ENCODE measurements around the gene TOM1L2.
"Not testable (repeated sequence)": the region's sequence is repeated elsewhere in the genome, so short reads cannot be mapped to it uniquely, and the experiment has no call there.

Gene TOM1L2

DNA sequence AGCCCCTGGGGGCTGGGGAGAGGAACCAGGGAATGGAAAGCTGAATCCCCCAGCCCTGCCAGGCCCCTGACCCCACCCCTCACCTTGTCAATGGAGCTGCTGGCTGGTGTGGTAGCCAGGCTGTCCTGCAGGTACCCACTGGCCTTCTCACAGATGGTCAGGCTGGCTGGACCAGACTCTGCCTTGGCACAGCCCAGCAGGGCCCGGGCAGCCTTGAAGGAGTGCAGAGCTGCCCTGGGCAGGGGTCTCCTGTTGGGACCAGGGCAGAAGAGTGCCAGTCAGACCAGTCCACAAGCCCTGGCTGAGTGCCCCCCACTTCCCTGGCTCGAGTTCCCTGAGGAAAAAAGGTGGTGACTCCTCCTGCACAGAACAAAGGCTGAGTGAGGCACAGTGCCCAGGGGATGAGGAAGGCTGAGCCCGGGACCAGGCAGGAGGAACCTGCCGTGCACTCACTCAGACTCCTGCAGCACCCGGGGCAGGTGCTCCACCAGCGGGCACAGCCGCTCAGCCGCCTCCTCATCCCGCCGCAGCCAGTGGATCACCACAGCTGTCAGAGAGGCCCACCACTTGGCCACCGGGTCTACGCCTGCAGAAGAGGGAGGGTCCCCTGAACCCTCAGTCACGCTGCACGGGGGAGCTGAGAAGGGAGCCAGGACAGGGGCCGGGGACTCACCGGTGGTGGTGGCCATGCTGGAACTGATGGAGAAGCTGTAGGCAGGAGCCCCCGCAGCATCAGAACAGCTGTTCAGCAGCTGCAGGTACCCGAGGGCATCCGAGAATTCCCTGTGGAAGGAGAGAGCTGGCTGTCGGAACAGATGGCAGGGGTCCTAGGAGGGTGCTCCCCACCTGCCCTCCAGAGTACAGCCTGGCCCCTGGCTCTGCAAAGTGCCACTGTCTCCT is 157.8 kb downstream of the TOM1L2 start:
- DNase-seq: no peak

DNA sequence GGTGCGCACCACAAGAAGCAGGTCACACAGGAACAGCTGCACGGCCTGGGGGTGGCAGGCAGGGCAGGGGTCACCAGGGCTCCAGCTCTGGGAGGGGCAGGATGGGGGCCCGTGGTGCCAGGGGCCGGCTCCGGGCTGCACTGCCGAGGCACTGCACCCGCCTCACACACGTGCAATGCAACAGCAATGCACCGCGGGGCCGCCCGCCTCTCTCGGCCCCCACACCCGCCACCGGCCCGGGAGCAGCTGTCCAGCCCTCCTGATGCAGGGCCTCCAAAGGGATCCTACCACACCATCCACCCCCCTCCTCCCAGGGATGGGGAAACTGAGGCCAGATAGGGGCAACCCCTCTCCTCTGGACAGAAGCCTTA is 158.5 kb downstream of the TOM1L2 start:
- DNase-seq: no peak

DNA sequence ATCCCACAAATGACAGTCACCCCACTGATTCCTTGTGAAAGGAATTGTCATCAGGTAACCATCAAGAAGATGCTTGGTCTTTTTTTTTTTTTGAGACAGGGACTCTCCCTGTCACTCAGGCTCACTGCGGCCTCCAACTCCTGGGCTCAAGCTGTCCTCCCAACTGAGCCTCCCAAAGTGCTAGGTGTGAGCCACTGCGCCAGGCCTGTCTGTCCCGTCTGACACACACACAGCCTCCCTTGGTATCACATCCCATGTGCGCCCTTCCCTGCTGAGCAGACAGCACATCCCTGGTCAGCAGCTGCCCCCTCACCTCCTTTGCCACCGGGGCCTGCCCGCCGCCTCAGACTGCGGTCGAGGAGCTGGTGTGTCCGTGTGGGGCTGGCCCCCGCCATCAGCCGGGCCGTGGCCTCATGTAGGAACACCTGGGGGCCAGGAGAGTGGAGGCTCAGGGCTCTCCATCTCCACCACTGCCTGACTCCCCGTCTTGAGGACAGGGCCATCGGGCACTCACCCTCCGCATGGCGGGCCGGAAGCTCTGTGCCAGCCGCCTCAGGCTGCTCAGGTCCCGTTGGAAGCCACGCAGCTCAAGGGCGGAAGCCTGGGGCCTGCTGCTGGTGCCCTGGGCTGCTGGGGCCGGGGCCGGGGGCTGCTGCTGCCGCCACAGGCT is 159.0 kb downstream of the TOM1L2 start:
- DNase-seq: no peak

DNA sequence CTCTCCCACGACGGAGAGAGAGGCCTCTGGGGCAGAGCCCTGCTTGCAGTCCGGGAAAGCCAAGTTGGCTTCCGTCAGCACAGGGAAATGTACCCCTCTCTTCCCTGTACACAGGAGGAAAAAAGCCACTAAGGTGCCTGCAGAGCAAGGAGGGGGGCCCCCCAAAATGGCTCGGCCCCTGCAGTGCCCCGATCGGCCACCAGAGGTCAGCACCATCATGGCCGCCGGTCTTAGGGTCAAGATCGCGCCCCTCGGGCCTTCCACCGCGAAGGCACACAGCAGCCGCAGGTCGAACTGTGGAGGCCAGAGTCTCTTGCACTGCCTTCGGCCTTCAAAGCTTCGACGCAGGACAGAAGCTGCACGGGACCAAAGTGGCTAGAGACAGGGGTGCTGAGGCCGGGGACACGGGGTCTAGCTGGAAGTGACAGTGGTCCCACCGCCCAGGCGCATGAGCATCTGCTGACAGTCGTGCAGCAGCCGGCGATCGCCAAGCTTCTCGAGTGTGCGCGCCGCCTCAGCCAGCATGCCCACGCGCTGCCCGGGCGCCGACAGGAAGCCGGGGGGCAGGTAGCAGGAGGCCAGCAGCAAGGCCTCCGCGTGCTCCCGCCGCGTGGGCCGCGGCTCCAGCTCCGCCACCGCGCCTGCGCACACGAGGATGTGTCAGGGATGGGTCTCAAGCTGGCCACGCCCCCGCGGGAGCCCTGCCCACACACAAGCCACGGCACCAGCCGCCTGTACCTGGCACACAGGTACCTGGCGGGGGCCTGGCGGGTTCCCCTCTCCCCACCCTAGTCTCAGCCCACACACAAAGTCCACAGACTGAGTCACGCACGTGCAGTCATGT is 159.8 kb downstream of the TOM1L2 start:
- DNase-seq: peak; percentile 57

DNA sequence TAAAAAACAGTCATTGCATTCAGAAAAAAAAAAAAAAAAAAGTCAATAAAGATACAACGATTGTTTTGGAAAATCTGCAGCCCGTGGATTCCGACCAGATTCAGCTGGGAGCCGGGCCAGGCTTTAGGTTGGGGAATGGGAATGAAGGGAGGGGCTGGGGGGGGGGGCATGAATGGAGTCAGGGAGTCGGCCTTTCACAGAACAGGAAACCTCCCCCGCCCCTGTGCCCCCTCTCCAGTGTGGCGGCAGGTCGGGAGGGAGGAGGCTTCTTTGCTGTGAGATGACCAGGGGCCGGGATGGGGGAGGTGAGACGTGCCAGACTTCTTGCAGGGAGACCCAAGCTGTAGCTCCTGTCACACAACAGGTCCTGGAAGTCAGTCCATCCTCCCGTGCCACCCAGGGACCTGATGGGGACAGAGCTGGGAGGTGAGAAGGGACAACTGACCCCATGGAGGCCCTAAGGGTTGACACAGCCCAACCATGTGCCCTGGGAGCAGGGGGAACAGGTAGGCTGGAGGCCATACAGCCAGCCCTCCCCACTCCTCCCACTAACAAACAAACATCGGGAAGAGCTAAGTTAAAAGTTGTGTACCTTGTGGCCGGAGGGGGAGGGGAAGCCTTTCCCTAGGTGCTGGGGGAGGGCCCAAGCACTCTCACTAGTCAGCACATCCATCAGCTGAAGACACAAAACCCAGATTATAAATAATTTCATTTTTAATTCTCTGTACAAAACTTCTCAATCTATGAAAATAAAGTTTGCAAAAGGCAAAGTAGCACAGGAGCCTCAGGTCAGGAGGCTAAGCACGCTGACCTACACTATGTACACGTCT is 160.6 kb downstream of the TOM1L2 start:
- no peak for DNase-seq

DNA sequence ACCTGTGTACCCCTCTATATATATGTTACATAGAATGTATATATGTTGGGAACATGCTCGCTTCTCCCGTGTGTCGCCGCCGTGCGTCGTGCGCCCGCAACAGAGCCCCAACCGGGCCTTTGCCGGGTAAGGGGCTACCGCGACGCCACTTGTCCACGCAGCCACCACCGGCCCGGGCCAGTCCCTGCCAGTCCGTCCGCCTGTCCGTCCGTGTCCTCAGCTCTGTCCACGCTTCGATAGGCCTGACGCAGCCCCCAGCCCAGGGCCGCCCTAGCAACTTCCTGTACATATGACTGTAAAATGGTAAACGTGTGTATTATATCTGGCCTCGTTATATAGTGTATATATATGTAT is 161.3 kb downstream of the TOM1L2 start:
- no peak for DNase-seq

DNA sequence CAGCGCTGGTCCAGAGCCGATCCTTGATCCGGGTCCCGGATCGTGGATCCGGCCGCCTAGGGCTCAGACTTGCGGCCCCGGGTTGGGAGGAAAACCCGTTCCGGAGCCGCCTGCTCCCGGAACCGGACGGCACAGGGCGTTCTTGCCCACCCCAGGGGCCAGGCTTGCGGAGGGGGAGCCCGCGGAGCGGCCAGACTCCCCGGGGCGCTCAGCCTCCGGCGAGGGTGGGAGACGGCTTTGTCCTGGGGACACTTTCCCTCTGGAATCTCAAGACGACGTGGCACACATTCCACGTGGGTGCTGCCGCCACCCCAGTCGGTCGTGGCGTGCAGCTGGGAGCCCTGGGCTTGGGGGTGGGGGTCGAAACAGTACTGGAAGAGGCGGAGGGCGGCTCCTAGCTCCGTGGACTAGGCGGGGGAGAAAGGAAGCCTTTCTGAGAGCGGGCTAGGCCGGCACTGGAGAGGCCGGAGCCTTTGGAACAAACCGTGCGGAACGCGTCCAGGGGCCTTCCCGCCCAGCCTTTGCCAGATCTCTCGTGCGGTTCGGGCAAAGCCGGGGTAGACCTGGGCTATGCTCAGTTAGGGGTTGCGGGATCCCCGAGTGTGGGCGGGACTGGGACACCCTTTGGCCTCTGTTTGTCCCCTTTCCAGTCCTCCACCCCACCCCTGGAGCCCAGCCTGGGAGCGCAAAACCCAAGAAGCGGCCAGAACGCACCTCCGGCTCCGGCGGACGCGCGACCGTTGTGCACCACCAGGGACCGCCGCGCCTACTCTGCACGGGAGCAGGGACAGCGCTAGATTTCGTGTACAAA is 161.9 kb downstream of the TOM1L2 start:
- DNase-seq: no peak

DNA sequence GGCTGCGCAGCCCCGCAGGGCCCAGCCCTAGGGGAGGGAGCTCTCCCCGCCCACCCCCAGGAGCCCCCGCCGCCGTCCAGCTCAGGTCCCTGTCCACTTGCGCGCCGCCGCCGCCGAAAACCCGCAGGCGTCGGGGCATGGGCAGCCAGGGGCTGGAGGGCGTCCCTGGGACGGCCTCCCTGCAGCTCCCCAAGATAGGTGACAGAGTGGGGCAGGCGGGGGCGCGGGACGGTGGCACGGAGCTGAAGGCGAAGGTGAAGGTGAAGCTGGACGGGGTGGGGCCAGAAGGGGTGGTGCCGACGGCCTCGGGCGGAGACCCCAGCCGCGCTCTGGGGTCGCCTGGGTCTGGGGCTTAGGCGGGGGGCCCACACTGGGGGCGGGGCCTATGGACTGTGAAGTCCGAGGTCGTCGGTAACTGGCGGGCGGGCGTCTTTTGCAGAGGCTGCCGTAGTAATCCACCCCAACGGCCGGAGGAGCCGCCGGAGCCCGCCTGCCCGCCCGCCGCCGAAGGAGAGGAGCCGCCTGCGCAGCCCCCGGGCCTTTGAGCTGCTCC is 162.6 kb downstream of the TOM1L2 start:
- DNase-seq: no peak

DNA sequence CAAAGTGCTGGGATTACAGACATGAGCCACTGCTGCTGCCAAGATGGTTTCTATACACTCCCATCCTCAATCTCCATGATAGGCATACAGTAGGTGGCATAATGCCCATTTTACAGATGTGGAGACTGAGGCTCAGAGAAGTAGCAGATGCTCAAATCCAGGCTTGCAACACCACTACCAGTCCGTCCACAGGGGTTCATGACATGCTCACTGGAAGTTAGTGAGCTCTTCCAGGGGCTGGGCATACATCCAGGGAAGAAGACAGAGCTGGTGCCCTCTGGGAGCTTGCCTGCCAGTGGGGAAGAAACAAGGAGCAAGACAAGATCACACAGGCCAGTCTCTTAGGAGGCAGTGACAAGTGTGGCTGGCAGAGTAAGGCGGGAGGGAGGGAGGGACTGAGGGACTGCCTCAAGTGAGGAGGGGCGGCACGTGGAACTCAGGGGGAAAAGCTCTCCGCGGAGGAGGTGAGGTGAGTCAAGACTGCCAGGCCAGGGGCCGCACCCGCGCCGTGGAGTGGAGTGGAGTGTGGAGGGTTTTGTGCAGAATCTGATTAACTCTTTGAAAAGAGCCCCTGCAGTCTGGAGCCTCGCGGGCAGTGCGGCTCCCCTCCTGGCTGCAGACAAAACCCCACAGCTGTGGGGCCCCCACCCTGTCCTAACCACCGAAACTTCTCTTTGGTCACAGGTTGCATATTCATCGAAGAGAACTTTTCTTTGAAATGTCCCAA is 163.3 kb downstream of the TOM1L2 start:
- DNase-seq: no peak

DNA sequence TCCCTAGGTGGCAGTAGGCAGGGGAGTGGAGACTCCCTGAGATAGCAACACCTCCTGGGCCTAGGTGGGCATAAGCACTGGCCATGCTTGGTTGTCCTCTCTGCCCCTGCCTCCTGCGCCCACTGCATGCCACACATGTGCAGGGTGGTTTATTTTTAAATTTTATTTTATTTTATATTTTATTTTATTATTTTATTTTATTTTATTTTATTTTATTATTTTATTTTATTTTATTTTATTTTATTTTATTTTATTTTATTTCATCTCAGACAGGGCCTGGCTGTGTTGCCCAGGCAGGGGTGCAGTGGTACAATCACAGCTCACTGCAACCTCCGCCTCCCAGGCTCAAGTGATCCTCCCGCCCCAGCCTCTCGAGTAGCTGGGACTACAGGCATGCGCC is 164.0 kb downstream of the TOM1L2 start:
- DNase-seq: not testable (repeated sequence)

DNA sequence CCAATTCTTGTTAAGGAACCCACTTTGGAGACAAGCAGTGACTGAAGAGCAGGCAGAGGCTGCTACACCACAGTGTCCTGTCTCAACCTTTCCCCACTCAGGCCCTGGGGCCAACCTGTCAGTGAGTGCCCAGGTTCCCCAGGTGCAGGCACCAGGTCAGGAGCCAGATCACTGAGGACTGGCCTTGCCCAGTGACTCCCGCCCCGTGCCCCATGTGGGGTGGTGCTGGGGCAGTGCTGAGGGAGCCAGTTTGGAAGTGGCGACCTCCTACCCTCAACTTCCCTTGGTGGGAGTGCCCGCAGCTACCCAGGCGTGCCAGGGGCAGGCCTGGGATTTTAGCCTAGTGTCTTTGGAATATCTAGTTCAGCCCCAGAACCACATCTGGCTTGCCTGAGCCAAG is 164.8 kb downstream of the TOM1L2 start:
- no peak for DNase-seq

DNA sequence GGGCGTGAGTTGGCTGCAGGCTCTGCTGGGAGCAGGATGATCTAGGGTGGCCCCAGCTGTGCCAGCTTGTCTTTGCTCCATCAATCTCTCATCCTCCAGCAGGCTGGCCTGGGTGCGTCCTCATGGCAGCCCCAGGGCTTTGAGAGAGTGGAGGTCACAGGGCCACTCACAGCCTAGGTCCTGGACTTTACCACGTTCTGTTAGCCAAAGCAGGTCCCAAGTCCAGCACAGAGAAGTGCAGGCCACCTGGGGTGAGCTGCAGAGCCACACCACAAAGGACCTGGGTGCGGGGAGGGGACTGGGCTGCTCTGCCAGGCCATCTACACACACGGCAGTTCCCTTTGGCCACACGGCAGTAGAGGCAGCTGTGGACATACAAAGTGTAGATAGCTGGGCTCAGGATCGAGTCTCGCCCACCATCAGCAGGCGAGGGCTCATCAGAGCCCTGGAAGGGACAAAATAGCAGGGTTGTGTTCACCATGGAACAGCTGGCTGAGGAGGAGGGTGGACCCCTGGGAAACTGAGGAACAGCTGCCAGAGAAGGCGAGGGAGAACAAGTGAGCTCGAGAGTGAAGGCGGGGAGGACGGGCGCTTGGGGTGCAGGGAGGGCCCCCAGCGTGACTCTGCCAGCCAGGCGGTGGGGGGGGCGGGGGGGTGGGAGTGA is 165.5 kb downstream of the TOM1L2 start:
- no peak for DNase-seq

DNA sequence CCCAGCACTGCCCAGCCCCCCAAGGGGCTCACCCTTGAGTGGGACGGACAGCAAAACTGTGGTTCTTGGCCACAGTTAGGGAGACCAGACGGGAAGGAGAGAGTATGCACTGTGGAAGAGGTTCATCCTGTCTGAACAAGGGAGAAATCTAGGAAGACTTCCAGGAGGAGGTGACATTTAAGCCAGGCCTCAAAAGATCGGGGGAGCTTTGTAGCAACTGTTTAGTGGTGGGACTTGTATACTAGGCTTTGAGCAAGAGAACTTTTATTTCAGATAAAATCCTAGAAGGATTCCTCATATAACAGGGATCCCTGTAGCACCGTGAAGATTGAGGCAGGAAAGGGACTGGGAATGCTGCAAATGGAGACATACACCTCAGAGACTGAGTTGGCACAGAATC is 166.2 kb downstream of the TOM1L2 start:
- no peak for DNase-seq

DNA sequence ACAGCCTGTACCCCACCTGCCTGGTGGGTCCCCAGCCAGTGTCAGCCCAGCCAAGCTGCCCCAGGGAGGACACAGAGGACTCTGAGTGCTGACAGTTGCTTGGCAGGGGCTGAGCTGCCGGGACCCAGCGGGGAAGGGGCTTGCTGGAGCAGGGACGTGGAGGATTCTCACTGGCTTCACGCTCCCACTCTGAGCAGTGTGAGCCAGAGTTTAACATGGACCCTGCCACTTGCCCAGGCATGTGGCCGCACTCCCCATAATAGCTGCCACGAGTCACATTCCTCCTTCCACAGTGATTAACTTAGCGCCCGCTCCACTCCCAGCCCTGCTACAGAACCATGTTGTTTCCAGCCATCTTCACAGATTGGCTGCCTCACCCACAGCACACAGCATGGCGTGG is 166.6 kb downstream of the TOM1L2 start:
- DNase-seq: no peak

DNA sequence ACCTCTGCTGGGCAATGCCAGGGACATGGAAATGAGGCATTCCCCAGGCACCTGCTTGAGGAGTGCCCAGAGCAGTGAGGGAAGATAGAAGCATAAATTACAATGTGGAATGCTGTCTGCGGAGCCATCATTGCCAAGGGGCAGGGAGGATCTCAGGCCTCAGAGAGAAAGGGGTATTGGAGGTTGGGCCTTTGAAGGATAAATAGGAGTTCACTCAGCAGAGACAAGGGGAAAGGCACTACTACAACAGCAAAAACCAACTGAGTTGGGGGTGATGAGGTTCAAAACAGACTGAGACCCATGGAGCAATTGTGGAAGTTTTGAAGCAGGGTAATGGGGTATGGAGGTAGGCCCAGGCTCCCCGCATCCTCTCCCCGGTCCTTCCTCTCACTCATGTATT is 168.2 kb downstream of the TOM1L2 start:
- no peak for DNase-seq

DNA sequence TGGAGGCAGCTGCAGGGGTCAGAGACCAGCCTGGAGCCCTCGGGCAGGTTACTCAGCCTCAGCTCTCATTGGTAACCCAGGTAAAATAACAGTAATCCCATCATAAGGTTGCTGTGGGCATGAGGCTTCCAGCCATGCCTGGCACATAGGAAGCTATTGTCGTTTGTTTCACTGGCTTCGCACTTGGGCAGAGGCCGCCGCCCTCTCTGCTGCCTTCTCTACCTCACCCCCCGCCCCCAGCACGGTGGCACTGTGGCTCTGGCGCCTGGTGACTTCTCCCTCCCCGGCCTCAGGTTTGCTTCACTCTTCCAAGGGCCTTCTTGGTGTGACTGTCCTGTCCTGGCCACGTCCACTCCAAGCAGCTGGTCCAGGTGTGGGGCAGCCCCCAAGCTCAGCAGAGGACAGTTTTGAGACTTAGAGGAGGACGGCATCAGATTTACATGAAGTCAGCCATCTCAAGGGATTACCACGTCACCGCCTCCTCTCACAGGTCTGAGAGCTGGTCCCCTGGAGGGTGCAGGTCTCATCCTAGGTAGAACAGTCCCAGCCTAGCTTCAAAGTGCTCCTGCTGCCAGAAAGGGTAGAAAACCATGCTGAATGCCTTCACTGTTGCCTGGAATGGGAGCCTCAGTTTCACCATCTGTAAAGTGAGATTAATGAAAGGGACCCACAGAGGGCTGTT is 170.3 kb downstream of the TOM1L2 start:
- no peak for DNase-seq

DNA sequence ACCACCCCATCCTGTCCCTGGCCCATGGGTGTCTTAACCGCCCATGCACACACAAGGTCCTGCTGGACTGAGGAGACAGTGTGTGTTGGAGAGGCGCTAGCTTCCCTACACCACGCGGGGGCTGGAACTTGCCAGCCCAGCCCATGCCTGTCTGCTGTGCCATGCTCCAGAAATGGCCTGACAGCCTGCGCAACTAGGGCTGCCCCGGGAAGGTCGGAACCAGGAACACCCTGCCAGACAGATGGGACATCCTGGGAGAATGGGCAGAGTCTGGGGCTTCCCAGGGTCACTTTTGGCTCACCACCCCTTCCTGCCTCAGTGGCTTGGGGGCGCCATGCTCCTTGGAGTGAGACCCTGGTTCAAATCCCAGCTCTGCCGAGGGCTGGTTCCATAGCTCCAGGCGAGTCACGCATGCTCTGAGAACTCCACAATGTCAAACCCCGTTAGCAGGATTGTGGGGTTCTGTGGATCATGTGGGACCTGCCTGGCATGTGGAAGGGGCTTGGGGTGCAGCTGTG is 171.6 kb downstream of the TOM1L2 start:
- DNase-seq: no peak

DNA sequence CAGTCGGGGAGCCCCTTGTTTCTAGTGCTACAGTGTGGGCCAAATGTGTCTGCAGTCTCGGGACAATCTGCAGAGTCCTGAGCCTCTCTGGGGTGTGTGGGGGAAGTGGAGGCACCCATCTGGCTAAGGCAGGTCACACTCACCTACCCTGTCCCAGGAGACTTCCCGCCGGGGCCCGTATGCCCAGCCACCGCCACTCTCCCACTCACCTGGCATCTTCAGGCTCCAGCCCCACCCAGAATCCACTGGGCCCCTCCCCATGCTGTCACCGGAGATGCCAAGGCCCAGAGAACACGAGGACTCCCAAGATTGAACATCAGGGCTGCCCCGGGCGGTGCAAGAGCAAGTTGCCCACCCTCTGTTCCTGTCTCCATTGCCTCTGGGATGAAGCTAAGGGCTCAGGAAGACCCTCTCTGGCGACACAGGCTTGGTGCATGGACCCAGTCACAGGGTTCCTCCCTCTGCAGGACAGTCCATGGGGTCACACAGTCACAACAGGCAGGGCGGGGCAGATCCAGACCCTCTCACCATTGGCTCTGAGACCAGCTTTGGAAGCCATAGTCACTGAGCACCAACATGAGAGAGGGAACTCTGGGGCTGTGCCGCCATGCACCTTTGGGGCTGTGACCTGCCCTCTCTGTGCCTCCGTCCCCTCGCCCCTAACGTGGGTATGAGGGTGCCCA is 173.5 kb downstream of the TOM1L2 start:
- DNase-seq: no peak

Data from effector CD4-positive, alpha-beta T cell (primary cell).